NT2/D1 (cell line): ENCODE measurements around the gene UBE3A.

Experiments used
- SUZ12 ChIP-seq: IDR thresholded peaks from 2 replicates; pipeline ENCODE4 v1.6.1; 2011; ENCODE audit not compliant: insufficient read length, insufficient read depth; ENCODE audit errors: extremely low read depth
- YY1 ChIP-seq: IDR thresholded peaks from 2 replicates; pipeline ENCODE4 v1.6.1; 2011; ENCODE audit not compliant: insufficient read length, insufficient read depth
- ZNF274 ChIP-seq: IDR thresholded peaks from 2 replicates; pipeline ENCODE4 v1.6.1; 2011; ENCODE audit warnings: mild to moderate bottlenecking, low read depth, low read length

DNA sequence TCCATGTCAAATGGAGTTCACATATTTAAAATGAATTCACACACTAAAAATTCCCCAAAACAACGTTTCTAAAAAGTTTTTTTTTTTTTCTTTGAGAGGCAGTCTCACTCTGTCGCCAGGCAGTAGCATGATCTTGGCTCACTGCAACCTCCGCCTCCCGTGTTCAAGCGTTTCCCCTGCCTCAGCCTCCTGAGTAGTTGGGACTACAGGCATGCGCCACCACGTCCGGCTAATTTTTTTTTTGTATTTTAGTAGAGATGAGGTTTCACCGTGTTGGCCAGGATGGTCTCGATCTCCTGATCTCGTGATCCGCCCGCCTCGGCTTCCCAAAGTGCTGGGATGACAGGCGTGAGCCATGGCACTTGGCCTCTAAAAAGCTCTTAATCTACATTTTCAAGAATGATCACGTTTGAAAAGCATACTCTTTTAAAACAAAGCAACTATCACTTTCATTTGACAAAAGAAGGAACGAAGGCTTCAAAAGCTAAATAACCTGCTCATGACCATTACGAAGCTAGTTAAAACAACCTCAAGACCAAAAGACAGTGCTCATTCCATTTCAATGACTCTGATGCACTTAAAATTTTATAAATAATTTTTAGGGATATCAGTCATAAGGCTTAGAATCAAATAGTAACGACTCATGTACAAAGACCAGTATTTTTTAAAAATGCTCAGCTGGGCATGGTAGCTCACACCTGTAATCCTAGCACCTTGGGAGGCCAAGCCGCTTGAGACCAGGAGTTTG, 5.5 kb downstream of the UBE3A start:
- TF ChIP-seq SUZ12 (no peak), ZNF274 (no peak), YY1 (no peak)
